Stimulated activated CD4-positive, alpha-beta T cell treated with anti-CD3 and anti-CD28 coated beads, Interleukin-1b, Interleukin-23, amount 100 ng/mL, for 4 hours (primary cell): ENCODE results near the gene SGCD.
"Not testable (repeated sequence)": the region's sequence is repeated elsewhere in the genome, so short reads cannot be mapped to it uniquely, and the experiment has no call there.

Experiments
- DNase-seq, 2 donors: peaks; one replicate each; pipeline ENCODE4 v3.0.0-alpha.2; 2020; ENCODE audit warnings: low read depth in 2 of 2

SGCD gene

DNA sequence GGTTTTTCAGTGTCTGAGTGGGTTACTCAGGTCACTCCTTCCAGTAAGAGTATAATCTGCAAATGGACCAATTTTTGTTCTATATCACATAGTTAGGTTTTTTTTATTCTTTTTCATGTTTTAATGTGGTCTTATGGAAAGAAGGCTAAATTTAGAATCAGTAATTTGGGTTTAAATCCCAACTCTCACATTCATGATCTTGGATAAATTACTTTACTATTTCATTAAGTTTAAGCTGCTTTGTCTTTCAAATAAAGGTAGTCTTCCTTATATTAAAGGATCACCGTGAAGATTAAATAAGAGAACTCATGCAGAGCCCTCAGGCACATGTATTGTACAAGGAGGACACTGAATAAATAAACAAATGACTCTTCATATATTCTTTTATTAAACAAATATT is 234.7 kb downstream of the SGCD start:
- DNase-seq = no peak

DNA sequence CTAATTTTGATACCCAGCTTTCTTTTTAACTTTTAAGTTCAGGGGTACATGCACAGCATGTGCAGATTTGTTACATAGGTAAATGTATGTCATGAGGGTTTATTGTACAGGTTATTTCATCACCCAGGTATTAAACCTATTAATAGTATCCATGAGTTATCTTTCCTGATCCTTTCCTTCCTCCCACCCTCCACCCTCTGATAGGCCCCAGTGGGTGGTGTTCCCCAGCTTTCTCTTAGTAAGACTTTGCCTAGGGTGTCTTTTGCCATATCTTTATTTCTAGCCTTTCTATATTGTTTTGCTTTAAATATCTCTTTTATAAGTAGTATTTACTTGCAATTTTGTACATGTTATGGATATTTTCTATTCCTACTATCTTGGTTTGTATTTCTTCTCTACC is 243.7 kb downstream of the SGCD start:
- no peak for DNase-seq

DNA sequence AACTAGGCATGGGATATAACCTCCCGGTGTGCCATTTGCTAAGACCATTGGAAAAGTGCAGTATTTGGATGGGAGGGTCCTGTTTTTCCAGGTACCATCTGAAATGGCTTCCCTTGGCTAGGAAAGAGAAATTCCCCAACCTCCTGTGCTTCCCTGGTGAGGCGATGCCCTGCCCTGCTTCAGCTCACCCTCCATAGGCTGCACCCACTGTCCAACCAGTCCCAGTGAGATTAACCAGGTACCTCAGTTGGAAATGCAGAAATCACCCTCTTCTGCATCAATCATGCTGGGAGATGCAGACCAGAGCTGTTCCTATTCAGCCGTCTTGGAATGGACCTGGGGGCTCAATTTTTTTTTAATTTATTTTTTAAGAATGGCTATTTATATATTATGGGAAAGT is 254.8 kb downstream of the SGCD start:
- no peak for DNase-seq

DNA sequence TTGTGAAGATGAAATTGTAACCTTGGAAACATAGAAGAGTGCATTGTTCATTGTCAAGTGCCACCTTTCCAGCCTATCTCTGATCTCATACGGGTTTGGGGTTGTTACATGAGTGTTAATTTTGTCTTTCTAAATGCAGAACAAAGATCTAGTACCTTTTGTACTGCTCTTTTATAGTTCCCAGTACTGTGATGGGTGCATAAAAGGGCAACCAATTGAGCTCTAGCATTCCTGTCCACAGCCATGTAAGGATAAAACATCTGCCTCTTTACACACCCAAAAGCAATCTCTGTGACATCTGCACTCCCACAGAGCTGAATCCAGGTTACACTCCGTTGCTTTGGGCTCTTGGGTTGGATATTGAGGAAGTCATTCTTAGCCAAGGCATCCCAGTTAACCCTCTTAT is 255.2 kb downstream of the SGCD start:
- no peak for DNase-seq

DNA sequence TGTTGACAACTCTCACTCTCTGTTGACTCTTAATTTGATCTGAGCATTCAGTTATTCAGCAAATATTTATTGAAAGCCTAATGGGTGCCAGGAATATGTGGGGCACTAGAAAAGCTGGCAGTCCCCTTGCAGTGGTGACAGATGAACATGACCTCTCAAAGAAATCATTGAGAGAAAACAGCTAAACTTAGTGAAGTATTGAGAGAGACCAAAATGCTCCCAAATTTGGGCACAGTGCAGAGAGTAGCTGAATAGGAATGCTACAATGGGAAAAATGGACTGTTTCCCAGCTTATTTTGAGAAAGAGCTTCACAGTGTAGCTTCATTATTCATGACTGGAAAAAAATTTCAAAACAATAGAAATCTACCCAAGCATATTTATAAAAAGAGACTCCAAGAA is 257.9 kb downstream of the SGCD start:
- no peak for DNase-seq

DNA sequence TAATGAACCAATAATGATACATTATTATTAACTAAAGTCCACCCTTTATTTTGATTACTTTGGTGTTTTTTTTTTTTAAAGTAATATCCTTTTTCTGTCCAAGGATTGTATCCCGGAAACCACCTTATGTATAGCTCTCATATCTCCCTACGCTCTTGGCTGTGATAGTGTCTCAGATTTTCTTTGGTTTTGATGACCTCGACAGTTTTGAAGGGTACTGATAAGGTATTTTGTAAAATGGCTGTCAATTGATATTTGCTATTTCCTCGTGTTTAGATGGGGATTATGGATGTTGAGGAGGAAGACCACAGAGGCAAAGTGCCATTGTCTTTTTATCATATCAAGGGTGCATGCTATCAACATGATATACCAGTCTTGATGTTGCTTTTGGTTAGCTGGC is 259.0 kb downstream of the SGCD start:
- DNase-seq = no peak

DNA sequence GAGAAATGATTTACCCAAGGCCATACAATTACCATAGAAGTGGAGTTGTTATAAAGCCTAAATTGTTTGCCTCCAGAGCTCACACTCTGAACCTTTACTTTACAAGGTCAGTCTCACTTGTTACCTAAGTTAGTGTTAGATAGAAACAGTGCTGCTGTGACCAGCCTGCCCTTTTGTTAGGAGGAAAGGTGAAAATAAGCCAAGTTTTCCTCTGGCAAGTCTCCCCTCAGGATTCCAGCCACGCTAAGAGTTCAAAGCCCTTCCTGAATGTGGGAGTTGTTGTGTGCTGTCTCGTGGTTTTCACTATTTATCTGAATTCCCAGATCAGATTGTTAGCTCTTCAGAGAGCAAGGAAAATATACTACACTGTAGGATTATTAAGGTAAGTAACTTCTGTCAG is 260.0 kb downstream of the SGCD start:
- DNase-seq = no peak

DNA sequence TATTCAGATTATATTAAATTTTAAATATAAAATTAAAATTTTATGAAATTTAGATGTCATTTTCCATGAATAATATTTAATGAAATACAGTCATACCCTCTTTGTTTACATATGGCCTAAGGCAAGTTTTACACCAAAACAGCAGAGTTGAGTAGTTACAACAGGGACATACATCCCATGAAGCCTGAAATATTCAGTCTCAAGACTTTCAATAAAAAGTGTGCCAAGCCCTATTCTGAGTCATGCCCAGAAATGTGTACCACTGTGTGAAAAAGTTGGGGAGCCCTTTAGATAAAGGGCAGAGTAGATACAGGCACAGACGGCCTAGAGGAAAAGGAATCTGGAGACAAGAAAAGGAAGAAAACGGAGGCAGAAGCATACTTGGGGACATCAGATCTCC is 261.3 kb downstream of the SGCD start:
- DNase-seq = no peak

DNA sequence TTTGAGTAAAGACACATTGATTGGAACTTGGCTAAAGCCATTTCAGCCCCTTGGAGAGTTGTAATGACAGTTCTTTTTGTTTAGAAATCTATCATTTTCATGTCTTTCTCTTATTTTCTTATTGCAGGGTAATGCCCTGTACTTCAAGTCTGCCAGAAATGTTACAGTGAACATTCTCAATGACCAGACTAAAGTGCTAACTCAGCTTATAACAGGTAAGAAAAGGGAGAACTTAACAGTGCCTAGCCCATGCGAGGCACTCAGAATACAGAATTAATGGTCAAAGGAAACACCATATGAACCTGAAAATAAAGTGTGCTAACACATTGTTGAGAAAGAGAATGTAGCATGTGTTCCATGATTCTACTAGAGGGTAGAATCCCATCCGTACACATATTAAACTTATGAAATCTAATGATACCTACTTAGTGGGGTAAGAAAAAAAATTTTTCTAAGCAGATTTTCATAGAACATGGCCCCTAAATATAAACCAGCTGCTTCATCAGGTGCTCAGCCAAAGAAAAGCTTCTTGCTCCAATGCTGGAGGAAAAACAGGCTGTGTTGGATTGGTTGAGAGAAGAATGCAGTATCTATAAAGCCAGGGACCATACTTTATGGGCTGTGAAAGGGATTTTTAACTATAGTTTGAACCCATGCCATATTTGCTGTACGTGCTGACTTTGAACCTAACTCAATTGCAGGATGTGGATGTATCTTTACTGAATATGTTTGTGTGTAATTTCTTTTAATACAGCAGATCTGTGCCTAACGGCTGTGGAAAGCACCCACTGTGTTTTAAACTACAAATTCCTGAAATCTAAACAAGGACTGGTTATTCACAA is 262.4 kb downstream of the SGCD start:
- DNase-seq = no peak

DNA sequence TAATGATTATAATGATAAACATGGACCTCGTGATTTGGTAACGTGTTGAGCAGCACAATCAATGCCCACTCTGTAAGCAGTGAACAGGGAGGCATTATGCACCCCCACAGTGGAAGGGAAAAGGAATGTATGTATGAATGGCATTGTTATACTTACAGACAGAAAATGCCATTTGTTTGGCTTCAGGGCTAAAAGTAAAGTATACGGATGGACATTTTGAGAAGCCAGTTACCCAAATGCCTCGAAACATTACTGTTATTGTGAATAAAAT is 262.9 kb downstream of the SGCD start:
- no peak for DNase-seq

DNA sequence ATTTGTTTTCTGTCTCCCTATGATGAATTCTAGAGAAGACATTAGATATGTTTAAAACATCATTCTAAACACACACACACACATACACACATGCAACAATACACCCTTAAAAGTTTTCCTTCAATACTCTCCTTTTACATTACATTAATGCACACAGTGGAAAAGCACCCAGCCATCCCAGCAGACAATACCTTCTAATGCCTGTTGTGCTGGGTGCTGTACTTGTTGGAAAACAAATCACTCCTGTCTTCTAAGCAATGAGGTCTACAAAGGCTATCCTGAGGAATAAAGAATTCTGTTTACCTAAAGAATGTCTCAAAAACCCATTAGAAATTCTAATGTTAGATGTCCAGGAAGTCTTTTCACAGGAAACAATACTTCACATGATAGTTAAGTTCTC is 264.0 kb downstream of the SGCD start:
- DNase-seq = no peak

DNA sequence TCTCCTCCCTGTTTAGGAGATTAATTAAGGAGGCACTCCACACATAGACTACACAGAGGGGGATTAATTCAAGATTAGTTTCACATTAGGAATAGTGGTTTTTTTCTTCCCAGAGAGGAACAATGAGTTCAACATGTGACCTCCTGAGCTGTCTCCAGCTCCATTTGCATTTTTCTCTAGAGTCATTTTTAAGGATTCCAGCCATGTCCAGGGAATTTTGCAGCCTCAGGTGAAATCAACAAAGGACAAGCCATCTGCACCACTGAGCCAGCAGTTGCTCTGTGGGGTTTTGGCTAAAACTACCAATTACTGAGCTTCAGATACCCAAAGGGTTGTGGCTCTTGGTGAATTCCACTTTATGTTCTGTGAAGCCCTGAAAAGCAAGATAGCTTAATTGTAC is 264.7 kb downstream of the SGCD start:
- DNase-seq = no peak

DNA sequence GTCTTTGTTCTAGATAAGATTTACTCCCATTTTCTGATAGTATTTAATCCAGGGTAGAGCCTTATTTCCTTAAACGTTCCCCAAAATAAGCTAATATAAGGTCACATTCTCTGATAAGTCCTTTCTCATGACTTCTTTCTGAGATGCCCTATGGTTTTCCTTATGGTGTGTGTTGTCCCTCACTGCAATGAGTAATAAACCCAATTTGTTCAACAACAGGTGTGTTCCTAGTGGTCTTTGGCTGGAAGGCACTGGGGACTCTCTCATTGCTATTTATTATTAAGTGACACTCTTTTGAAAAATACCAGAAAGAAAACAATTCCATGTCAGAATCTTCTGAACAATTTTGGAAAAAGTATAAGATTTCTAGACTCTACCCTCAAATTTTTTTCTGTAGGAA is 266.6 kb downstream of the SGCD start:
- no peak for DNase-seq

DNA sequence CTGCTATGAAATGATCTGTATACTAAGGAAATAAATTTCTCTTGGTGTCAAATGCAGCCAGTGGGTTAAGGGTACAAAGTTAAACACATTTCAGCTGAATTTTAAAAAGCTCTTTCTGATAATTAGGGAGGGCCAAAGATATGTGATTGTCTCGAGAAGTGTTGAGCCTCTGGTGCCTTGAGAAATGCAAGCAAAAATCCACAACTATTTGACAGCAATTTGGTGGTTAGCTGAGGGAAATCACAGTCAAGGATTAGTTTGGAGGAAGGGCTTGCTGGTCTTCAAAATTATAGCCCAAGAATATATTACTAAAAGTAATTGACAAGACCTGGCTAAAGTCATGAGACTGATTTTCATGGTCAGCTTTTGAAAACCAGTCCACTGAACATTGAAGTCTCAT is 267.4 kb downstream of the SGCD start:
- no peak for DNase-seq

DNA sequence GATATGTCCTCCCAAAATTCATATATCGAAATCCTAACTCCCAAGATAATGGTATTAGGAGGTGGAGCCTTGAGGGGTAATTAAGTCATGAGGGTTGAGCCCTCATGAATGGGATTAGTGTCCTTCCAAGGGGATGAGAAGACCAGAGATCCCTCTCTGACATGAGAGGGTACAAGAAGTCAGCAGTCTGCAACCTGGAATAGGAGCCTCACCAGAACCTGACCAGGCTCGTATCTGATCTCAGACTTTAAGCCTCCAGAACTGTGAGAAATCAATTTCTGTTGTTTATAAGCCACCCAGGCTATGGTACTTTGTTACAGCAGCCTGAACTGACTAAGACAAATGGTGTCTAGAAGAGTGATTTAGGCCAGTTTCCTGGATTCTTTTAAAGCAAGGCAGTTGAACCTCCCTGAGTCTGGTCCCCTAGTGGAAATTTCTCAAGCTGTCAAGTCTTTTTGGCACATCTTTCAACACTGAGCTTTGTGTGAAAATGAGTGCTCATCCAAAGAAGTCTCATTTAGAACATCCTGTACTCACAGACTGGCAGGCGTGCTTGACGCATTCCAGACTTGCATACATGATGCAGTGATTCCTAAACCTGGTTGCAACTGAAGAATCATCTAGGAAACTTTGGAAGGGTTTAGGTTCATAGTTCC is 268.3 kb downstream of the SGCD start:
- no peak for DNase-seq

DNA sequence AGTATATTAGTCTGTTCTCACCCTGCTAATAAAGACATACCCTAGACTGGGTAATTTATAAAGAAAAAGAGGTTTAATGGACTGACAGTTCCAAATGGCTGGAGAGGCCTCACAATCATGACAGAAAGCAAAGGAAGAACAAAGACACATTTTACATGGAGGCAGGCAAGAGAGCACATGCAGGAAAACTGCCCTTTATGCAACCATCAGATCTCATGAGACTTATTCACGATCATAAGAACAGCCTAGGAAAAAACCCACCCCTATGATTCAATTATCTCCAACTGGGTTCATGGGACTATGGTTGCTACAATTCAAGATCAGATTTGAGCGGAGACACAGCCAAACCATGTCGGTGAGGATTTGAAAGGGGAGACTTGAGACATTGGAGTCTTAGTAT is 270.3 kb downstream of the SGCD start:
- DNase-seq = no peak

DNA sequence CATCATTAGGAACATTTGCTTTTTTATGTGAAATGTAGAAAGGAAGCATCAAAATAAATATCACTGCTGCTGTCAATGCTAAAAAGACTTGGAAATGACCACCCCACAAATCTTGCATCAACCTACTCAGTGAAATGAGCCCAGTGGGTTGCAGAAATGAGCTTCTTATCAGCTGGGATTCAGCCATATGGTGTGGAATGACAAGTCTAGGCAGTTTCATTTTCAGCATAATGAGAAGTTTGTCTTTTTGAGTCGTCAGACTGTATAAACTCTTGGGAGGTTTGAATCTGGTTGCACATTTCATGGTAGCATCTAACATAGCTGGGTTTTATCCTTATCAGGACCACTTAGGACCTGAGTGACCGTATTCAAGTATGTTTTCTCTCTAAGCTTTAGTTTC is 272.0 kb downstream of the SGCD start:
- no peak for DNase-seq

DNA sequence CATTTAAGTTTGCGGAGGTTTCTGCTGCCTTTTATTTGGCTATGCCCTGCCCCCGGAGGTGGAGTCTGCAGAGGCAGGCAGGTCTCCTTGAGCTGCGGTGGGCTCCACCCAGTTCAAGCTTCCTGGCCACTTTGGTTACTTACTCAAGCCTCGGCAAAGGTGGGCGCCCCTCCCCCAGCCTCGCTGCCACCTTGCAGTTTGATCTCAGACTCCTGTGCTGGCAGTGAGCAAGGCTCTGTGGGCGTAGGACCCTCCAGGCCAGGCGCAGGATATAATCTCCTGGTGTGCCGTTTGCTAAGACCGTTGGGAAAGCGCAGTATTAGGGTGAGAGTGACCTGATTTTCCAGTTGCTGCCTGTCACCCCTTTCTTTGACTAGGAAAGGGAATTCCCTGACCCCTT is 283.6 kb downstream of the SGCD start:
- DNase-seq = not testable (repeated sequence)

DNA sequence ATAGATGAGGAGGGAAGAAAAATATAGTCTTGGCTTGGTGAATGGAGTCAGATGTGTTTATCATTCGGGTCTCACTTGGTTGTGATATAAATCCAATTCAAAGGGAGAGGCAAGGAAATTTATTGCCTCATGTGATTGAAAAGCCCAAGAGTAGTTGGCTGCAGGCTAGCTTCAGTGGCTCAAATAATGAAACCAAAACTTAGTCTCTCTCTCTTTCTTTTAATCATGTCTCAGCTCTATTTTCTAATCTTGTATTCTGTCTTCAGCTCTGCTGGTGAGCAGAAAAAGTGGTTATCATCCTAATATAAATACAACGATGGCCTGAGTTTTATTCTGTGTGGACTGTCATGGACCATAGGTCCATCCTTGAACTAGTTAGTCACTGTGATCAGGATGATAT is 288.9 kb downstream of the SGCD start:
- no peak for DNase-seq

DNA sequence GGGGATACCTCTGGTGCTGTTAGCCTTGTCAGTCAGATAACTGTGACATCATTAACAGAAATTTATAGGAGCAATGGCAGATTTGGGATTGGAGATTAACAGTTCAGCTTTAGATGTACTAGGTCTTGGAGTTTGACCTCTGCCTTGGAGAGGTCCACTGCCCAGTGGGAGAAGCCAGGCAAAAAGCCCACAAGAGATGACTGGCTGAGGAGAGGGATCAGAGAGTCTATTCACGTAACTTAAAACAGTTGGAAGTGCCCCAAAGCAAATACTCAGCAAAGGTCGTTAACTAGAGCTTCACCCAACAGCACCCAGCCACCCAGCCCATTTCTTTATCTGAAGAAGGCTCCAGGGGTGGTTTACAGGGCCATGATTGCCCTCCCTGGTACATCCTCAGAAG is 290.5 kb downstream of the SGCD start:
- no peak for DNase-seq

DNA sequence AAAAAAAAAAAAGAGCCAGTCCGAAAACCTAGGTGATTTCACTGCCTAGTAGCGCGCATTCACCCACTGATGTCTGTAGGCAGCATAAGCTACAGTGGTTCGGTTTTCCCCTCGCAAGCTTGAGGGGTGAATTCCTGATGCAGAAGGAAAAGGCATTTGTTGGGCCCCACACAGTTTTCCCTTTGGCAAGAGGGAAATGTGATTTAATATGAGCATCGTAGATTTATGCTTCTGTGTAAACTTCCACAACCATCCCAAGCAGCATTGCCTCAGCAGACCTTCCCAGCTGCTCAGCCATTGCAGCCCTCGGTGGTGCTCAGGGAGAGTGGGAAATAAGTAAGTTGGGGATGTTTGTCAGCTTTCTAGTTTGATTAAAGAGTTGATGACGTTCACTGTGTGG is 291.6 kb downstream of the SGCD start:
- no peak for DNase-seq

DNA sequence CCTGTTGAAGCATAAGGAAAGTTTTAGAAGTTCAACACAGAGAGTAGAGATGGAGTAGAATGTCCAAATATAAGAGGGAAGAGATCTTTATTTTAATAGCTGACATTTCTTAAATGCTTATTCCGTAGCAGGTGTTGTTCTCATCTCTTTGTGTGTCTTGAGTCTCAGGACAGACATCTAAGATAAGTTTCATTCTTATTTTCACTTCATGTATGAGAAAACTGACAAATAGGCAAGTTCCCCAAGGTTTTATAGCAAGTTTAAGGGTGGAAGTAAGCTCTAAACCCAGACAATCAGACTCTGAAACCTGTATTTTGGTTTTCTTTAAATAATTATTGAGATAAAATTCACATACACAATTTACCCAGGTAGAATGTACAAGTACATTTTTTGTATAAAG is 294.8 kb downstream of the SGCD start:
- DNase-seq = no peak

DNA sequence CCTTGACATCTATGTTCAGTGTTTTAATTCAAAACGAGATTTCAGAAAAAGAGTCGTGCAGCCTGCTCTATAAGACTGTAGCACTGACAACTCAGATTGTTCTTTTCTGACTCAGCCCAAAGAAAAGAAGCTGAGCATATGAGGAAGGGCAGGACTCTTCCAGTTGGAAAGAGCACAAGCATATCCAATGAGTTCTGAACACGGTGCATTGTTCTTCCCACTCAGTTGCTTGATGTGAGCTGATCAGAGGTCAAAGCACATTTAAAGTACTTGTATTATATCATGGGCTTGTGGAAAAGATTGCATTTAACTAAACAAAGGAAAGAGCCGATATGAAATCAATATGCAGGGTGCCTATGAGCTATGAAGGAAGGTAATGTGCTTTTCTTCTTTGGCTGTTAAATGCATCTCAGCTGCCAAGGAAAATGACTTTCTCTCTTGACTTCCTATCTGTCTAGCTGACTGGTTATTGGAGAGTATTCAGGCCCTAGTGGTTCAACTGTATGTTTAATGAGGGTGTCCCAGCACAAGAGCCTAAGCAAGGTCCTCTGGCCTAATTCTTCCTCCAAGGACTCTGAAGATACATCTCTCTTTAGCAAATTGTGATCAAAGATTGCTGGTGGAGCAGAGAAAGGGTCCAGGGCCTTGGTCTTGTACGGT is 296.5 kb downstream of the SGCD start:
- no peak for DNase-seq
